Activated T-helper 1 cell treated with anti-CD3 and anti-CD28 coated beads, Interleukin-12 subunit alpha, Interleukin-12 subunit beta, Interleukin-2, Interleukin-4 antibody, amounts not matched to agents 30 ng/mL and 10 ng/mL and 1 ng/mL, durations not matched to agents 14 hours and 24 hours and 36 hours (primary cell): ENCODE data around the gene SPARCL1. TPM values are rescaled to one million over a fixed set of nuclear protein-coding genes. Genes with fewer than 3 reads are reported as not detected.
"Not testable (repeated sequence)": the region's sequence is repeated elsewhere in the genome, so short reads cannot be mapped to it uniquely, and the experiment has no call there.

Source experiments
- DNase-seq: peaks from one replicate; pipeline ENCODE4 v3.0.0; 2021; ENCODE audit warnings: low spot score
- H3K27ac Mint-ChIP-seq: one replicate; pipeline ENCODE4 v1.8.0; 2021; ENCODE audit warnings: mild to moderate bottlenecking, mixed read lengths
- H3K27me3 Mint-ChIP-seq: one replicate; pipeline ENCODE4 v1.8.0; 2022; ENCODE audit warnings: mild to moderate bottlenecking, moderate library complexity, mixed read lengths; ENCODE audit not compliant: insufficient read depth
- H3K36me3 Mint-ChIP-seq: one replicate; pipeline ENCODE4 v1.8.0; 2021; ENCODE audit warnings: low read depth, mixed read lengths
- H3K4me1 Mint-ChIP-seq: one replicate; pipeline ENCODE4 v1.8.0; 2021; ENCODE audit warnings: low read depth, mixed read lengths
- H3K4me3 Mint-ChIP-seq: one replicate; pipeline ENCODE4 v1.8.0; 2021; ENCODE audit warnings: mild to moderate bottlenecking, moderate library complexity, mixed read lengths
- H3K9me3 Mint-ChIP-seq: one replicate; pipeline ENCODE4 v1.8.0; 2021; ENCODE audit warnings: mixed read lengths
- intact Hi-C: fragments of 100-400 bp; cut with micrococcal nuclease; formaldehyde crosslinking; loops from one replicate; pipeline ENCODE4 v1.15.1; 2024
- total RNA-seq: library from RNA; stranded (reverse); gene quantifications from 2 replicates; pipeline ENCODE4 v1.2.3, GENCODE V29; 2022

Gene SPARCL1
- total RNA-seq, 1 donor from 2014 or later = not detected

GRCh38 chr4:87446375-87446774 lies 82.8 kb downstream of the SPARCL1 start:
- H3K27ac Mint-ChIP-seq, DNase-seq, H3K4me1 Mint-ChIP-seq, H3K4me3 Mint-ChIP-seq, H3K9me3 Mint-ChIP-seq, H3K27me3 Mint-ChIP-seq, intact Hi-C loops: not testable (repeated sequence)
- peaks cover 13% of the 10 kb centered on the region for H3K36me3 Mint-ChIP-seq

- no peak for DNase-seq
- intact Hi-C loops = no loop called here
- no peaks in the 10 kb centered on the region for H3K9me3 Mint-ChIP-seq
- no peak overlapping the region for H3K27ac Mint-ChIP-seq
- H3K4me1 Mint-ChIP-seq = no peaks in the 10 kb centered on the region
- H3K4me3 Mint-ChIP-seq = no peak overlapping the region
- no peaks in the 10 kb centered on the region for H3K27me3 Mint-ChIP-seq
- H3K36me3 Mint-ChIP-seq = peaks cover 13% of the 10 kb centered on the region
Observed at GRCh38 chr4:87445964-87446363, 83.2 kb downstream of the SPARCL1 start.

- Mint-ChIP-seq H3K36me3 (peaks cover 13% of the 10 kb centered on the region), H3K4me3 (no peak overlapping the region)
Observed at GRCh38 chr4:87444741-87445140, 84.4 kb downstream of the SPARCL1 start.

GRCh38 chr4:87442889-87443288 lies 86.3 kb downstream of the SPARCL1 start:
- DNase-seq = no peak
- Mint-ChIP-seq H3K27me3 (no peaks in the 10 kb centered on the region), H3K9me3 (no peaks in the 10 kb centered on the region), H3K36me3 (peaks cover 21% of the 10 kb centered on the region), H3K4me3 (no peak overlapping the region), H3K27ac (no peak overlapping the region), H3K4me1 (no peaks in the 10 kb centered on the region)
- intact Hi-C loops = no loop called here

More at GRCh38 chr4:87444741-87445140, 84.4 kb downstream of the SPARCL1 start:
- Mint-ChIP-seq H3K27ac (no peak overlapping the region), H3K9me3 (no peaks in the 10 kb centered on the region), H3K27me3 (no peaks in the 10 kb centered on the region), H3K4me1 (no peaks in the 10 kb centered on the region)
- intact Hi-C loops = no loop called here
- DNase-seq = no peak

GRCh38 chr4:87433342-87433741 lies 95.8 kb downstream of the SPARCL1 start:
- Mint-ChIP-seq H3K4me3 (no peak overlapping the region), H3K27ac (no peak overlapping the region), H3K27me3 (no peaks in the 10 kb centered on the region), H3K36me3 (peaks cover 8% of the 10 kb centered on the region), H3K9me3 (no peaks in the 10 kb centered on the region), H3K4me1 (peaks cover 4% of the 10 kb centered on the region)
- no peak for DNase-seq
- intact Hi-C loops = no loop called here

- no peaks in the 10 kb centered on the region for H3K27me3 Mint-ChIP-seq
- H3K36me3 Mint-ChIP-seq = peaks cover 2% of the 10 kb centered on the region
- peaks cover 4% of the 10 kb centered on the region for H3K4me1 Mint-ChIP-seq
- no peaks in the 10 kb centered on the region for H3K9me3 Mint-ChIP-seq
- no peak overlapping the region for H3K27ac Mint-ChIP-seq
- intact Hi-C loops = no loop called here
- no peak for DNase-seq
- H3K4me3 Mint-ChIP-seq = no peak overlapping the region
Observed at GRCh38 chr4:87430038-87430437, 99.1 kb downstream of the SPARCL1 start.

- H3K4me3 Mint-ChIP-seq = no peak overlapping the region
- no peak overlapping the region for H3K27ac Mint-ChIP-seq
- H3K4me1 Mint-ChIP-seq = peaks cover 10% of the 10 kb centered on the region
- no peak for DNase-seq
- H3K27me3 Mint-ChIP-seq = no peaks in the 10 kb centered on the region
- intact Hi-C loops = no loop called here
- H3K9me3 Mint-ChIP-seq = no peaks in the 10 kb centered on the region
- H3K36me3 Mint-ChIP-seq = no peaks in the 10 kb centered on the region
Observed at GRCh38 chr4:87428979-87429378, 100.2 kb downstream of the SPARCL1 start.

GRCh38 chr4:87427518-87427868 lies 101.7 kb downstream of the SPARCL1 start:
- Mint-ChIP-seq H3K4me3 (no peak overlapping the region), H3K27ac (no peak overlapping the region), H3K9me3 (no peaks in the 10 kb centered on the region), H3K4me1 (peaks cover 25% of the 10 kb centered on the region), H3K27me3 (no peaks in the 10 kb centered on the region), H3K36me3 (no peaks in the 10 kb centered on the region)
- intact Hi-C loops = no loop called here
- no peak for DNase-seq

- Mint-ChIP-seq H3K4me1 (peaks cover 30% of the 10 kb centered on the region), H3K27ac (no peak overlapping the region), H3K4me3 (no peak overlapping the region), H3K27me3 (no peaks in the 10 kb centered on the region), H3K36me3 (peaks cover 1% of the 10 kb centered on the region), H3K9me3 (no peaks in the 10 kb centered on the region)
- intact Hi-C loops = no loop called here
- no peak for DNase-seq
Observed at GRCh38 chr4:87426865-87427517, 102.2 kb downstream of the SPARCL1 start.

GRCh38 chr4:87425711-87426110 lies 103.5 kb downstream of the SPARCL1 start:
- DNase-seq = no peak
- no peak overlapping the region for H3K4me3 Mint-ChIP-seq
- H3K36me3 Mint-ChIP-seq = peaks cover 1% of the 10 kb centered on the region
- peaks cover 34% of the 10 kb centered on the region for H3K4me1 Mint-ChIP-seq
- H3K9me3 Mint-ChIP-seq = no peaks in the 10 kb centered on the region
- intact Hi-C loops = no loop called here
- no peaks in the 10 kb centered on the region for H3K27me3 Mint-ChIP-seq
- H3K27ac Mint-ChIP-seq = no peak overlapping the region

- not testable (repeated sequence) for H3K36me3 Mint-ChIP-seq, H3K27ac Mint-ChIP-seq, H3K9me3 Mint-ChIP-seq, H3K27me3 Mint-ChIP-seq, DNase-seq
- H3K4me3 Mint-ChIP-seq = peak overlapping the region; percentile 99
- intact Hi-C loops = loop anchor here (5.0 kb wide), 3 partner anchors 202 to 1398 kb away; partner anchors contain the start of genes KLHL8 and PPM1K
- H3K4me1 Mint-ChIP-seq = peaks cover 34% of the 10 kb centered on the region
Observed at GRCh38 chr4:87424099-87424543, 105.1 kb downstream of the SPARCL1 start.
